PC-9 (cell line): Measurements from ENCODE around the gene NFIX. TPM values are rescaled to one million over a fixed set of nuclear protein-coding genes. Genes with fewer than 3 reads are reported as not detected.

Experiments used
- BruUV-seq: library from RNA; stranded (reverse); fragments of 400-500 nt; replicated peaks from 2 replicates; lab custom pipeline; 2021; lab: Mats Ljungman, UMichigan
- CTCF ChIA-PET: fragments of 300-600 bp; sonication (Branson Sonifier 250); formaldehyde crosslinking; loops from one replicate; lab custom pipeline; 2022; ENCODE audit warnings: antibody characterized with exemption; lab: Charles Lee
- POLR2A ChIA-PET: fragments of 300-600 bp; sonication (Branson Sonifier 250); formaldehyde crosslinking; loops from one replicate; lab custom pipeline; 2022; ENCODE audit warnings: antibody characterized with exemption; ENCODE audit not compliant: unreplicated experiment; lab: Charles Lee
- DNase-seq, 2 experiments: peaks; one replicate each; pipeline versions ENCODE4 v3.0.0 to v3.0.0-alpha.2; 2015 to 2022; ENCODE audit warnings: mixed read lengths in 1 of 2
- H2AFZ ChIP-seq: fragments of 200-600 bp; sonication (generic); 2 replicates; pipeline ENCODE4 v1.8.1; 2017; ENCODE audit warnings: antibody characterized with exemption
- H3F3A ChIP-seq: fragments of 200-600 bp; sonication (generic); 2 replicates; pipeline ENCODE4 v1.8.1; 2017; ENCODE audit warnings: antibody characterized with exemption, mild to moderate bottlenecking, low read depth; ENCODE audit not compliant: insufficient read depth
- H3K27ac ChIP-seq: fragments of 200-600 bp; sonication (generic); 2 replicates; pipeline ENCODE4 v1.6.1; 2016; ENCODE audit warnings: mixed run types
- H3K27me3 ChIP-seq: fragments of 200-600 bp; sonication (generic); 2 replicates; pipeline ENCODE4 v1.6.1; 2016; ENCODE audit warnings: low read depth, mixed run types; ENCODE audit not compliant: insufficient read depth
- H3K36me3 ChIP-seq: fragments of 200-600 bp; sonication (generic); 2 replicates; pipeline ENCODE4 v1.6.1; 2016; ENCODE audit warnings: low read depth, mixed run types
- H3K4me1 ChIP-seq: fragments of 200-600 bp; sonication (generic); replicated peaks from 2 replicates; pipeline ENCODE4 v1.6.1; 2016; ENCODE audit warnings: mixed run types; ENCODE audit not compliant: insufficient read depth
- H3K4me2 ChIP-seq: fragments of 200-600 bp; sonication (generic); 2 replicates; pipeline ENCODE4 v1.6.1; 2017; ENCODE audit warnings: mixed run types
- H3K4me3 ChIP-seq: fragments of 200-600 bp; sonication (generic); 2 replicates; pipeline ENCODE4 v1.6.1; 2016; ENCODE audit warnings: mixed run types
- H3K79me2 ChIP-seq: fragments of 200-600 bp; sonication (generic); 2 replicates; pipeline ENCODE4 v1.6.1; 2017; ENCODE audit warnings: low read depth, mixed run types
- H3K9me2 ChIP-seq: fragments of 200-600 bp; sonication (generic); 2 replicates; pipeline ENCODE4 v1.8.1; 2017; ENCODE audit warnings: mild to moderate bottlenecking; ENCODE audit not compliant: insufficient read depth
- H3K9me3 ChIP-seq: fragments of 200-600 bp; sonication (generic); 2 replicates; pipeline ENCODE4 v1.8.1; 2016; ENCODE audit warnings: low read depth; ENCODE audit not compliant: insufficient read depth
- H4K20me1 ChIP-seq: fragments of 200-600 bp; sonication (generic); 2 replicates; pipeline ENCODE4 v1.8.1; 2017; ENCODE audit not compliant: insufficient read depth
- EZH2 ChIP-seq: fragments of 200-600 bp; sonication (generic); IDR thresholded peaks from 2 replicates; pipeline ENCODE4 v1.8.0; 2017; ENCODE audit warnings: antibody characterized with exemption, low read depth
- intact Hi-C: fragments of 100-400 bp; cut with micrococcal nuclease; formaldehyde crosslinking; loops from one replicate; pipeline ENCODE4 v1.10.0; 2022; ENCODE audit not compliant: unreplicated experiment
- total RNA-seq: library from RNA; stranded (reverse); gene quantifications from 2 replicates; pipeline ENCODE4 v1.2.3, GENCODE V29; 2021
- TF ChIP-seq, protein P1 (sequence below): fragments of 200-600 bp; sonication (generic); conservative IDR thresholded peaks from 2 replicates; pipeline ENCODE4 v1.6.1; 2017; ENCODE audit warnings: mixed run types, antibody characterized with exemption, mild to moderate bottlenecking, moderate library complexity

NFIX gene
- total RNA-seq, 1 experiment from 2014 or later = 24.2 TPM

DNA sequence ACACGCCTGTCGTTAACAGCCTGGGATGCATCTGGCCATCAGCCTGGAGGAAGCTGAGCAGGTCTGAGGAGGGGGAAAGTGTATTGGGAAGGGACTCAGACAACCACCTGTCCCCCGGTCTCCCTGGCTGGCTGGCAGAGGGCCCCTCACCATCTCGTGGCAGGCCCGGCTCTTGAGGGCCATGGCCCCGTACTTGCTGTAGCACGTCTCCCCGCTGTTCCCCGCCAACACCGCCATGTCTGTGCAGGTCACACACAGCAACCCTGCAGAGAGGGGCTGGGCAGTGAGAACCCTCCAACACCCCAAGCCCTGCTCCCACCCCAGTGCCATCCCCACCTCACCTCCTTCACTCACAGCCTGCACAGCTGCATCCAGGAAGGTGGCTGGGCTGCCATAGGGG lies 117.3 kb downstream of the NFIX start:
- Histone ChIP-seq H3K4me1 (peaks cover 10% of the 10 kb centered on the region), H4K20me1 (0 out of 2 replicates have a peak, but pooled peaks cover 4% of the 10 kb centered on the region), H3K9me3 (no peaks in the 10 kb centered on the region), H3K27me3 (no peaks in the 10 kb centered on the region), H3K36me3 (peaks cover 19% of the 10 kb centered on the region; the same call in 1 of the 2 replicates), H3K79me2 (peaks cover 33% of the 10 kb centered on the region), H3K9me2 (no peaks in the 10 kb centered on the region), H3K27ac (no peak overlapping the region), H3F3A (peaks cover 25% of the 10 kb centered on the region; the same call in 1 of the 2 replicates), H3K4me3 (no peak overlapping the region), H3K4me2 (no peak overlapping the region), H2AFZ (no peak overlapping the region)
- ChIA-PET POLR2A (no interaction called here), CTCF (no interaction called here)
- TF ChIP-seq, protein P1, sequence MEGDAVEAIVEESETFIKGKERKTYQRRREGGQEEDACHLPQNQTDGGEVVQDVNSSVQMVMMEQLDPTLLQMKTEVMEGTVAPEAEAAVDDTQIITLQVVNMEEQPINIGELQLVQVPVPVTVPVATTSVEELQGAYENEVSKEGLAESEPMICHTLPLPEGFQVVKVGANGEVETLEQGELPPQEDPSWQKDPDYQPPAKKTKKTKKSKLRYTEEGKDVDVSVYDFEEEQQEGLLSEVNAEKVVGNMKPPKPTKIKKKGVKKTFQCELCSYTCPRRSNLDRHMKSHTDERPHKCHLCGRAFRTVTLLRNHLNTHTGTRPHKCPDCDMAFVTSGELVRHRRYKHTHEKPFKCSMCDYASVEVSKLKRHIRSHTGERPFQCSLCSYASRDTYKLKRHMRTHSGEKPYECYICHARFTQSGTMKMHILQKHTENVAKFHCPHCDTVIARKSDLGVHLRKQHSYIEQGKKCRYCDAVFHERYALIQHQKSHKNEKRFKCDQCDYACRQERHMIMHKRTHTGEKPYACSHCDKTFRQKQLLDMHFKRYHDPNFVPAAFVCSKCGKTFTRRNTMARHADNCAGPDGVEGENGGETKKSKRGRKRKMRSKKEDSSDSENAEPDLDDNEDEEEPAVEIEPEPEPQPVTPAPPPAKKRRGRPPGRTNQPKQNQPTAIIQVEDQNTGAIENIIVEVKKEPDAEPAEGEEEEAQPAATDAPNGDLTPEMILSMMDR = no peak
- no peak for TF ChIP-seq EZH2
- BruUV-seq = no TSS peak
- intact Hi-C loops = loop anchor here (10.0 kb wide), 1 partner anchor 152 kb away; no protein-coding TSS in a partner anchor
- DNase-seq = no peak

DNA sequence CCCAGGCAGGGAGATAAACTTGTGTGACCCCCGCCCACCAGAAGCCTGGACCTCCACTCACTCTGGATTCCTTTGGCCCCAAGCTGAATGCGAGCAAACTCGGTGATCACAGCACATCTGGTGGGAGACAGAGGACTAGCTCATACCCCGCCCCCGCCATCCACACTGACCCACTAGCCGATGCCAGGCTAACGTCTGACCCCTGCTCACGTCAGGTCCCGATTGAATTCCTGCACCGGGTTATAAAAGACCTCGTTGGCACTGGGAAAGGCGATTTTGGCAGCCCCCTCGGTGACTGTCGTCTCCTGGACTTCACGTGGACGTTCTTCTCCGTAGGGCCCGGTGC lies 120.6 kb downstream of the NFIX start:
- CTCF ChIA-PET = interaction anchor here (0.6 kb wide), 1 partner anchor 55 kb away, joined by 4 read pairs; no protein-coding TSS in a partner anchor
- TF ChIP-seq, protein P1 = no peak
- no peak for TF ChIP-seq EZH2

DNA sequence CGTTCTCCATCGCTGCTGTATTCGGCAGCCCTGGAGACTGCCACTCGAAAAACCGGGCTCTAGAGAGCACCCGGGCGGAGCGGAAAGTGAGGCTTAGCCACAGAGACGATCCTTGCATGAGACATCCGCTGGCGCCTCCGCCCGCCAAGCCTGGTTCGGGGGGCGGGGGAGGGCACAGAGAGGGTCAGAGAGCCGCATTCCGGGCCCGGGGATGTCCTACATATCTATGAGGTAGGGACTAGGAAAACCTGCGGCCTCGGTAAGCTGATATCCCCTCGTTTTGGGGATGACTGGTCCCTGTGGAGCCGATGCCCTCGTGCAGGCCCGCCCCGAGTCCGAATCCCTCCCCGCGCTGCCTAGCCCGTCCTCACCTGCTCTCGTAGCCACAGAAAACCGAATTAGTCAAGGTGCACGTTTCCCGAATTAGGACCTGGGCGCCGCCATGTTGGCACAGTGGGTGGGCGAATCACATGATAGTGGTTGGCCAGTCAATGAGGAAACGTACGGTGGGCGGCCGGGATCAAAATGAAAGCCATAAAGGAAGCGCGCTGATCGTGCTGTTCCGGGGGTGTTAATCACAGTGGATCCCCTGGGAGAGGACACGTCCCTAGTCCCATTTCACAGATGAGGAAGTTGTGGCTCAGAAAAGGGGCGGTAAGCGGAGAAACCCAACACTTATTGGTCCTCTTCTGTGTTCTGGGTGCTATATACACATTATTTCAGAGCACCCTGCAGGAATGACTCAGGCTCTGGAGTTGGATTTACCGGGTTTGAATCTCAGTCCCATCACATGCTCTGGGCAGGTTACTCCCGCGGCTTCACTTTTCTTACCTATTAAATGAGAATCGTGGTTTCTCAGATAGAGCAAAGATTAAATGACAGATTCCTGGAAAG lies 121.3 kb downstream of the NFIX start, which contains the start of gene TRMT1:
Gene TRMT1 (minus strand): TSS at position 459 of the 894 bp plus-strand sequence. CDS start 341 bp downstream, at position 118.
- peak; percentile 88 to 90 for DNase-seq
- no peaks in the 10 kb centered on the region for H3K9me3 ChIP-seq
- peaks cover 29% of the 10 kb centered on the region for H3K4me1 ChIP-seq
- BruUV-seq = TSS peak; percentile 43
- H3K27me3 ChIP-seq = no peaks in the 10 kb centered on the region
- intact Hi-C loops = loop anchor here (10.0 kb wide), 1 partner anchor 148 kb away; no protein-coding TSS in a partner anchor
- ChIA-PET CTCF (interaction anchor here (0.6 kb wide), 1 partner anchor 55 kb away, joined by 4 read pairs; no protein-coding TSS in a partner anchor), POLR2A (no interaction called here)
- peaks cover 23% of the 10 kb centered on the region; the same call in 1 of the 2 replicates for H3F3A ChIP-seq
- peak within 1 kb of the TSS; percentile 77 for H3K27ac ChIP-seq
- H4K20me1 ChIP-seq = peaks cover 27% of the 10 kb centered on the region
- H3K4me3 ChIP-seq = peak within 1 kb of the TSS; percentile 86
- H3K36me3 ChIP-seq = peaks cover 24% of the 10 kb centered on the region; the same call in 1 of the 2 replicates
- H2AFZ ChIP-seq = peak within 1 kb of the TSS; percentile 76
- H3K79me2 ChIP-seq = peaks cover 69% of the 10 kb centered on the region
- H3K9me2 ChIP-seq = no peaks in the 10 kb centered on the region
- TF ChIP-seq EZH2 = no peak
- TF ChIP-seq, protein P1 = no peak
- peak within 1 kb of the TSS; percentile 78 for H3K4me2 ChIP-seq

More for the DNA sequence above, 120.6 kb downstream of the NFIX start:
- Histone ChIP-seq H3K4me2 (peak overlapping the region; percentile 78), H3K4me3 (peak overlapping the region; percentile 86), H3K4me1 (peaks cover 29% of the 10 kb centered on the region), H3K27me3 (no peaks in the 10 kb centered on the region), H3K36me3 (peaks cover 24% of the 10 kb centered on the region; the same call in 1 of the 2 replicates), H3K27ac (peak overlapping the region; percentile 77), H2AFZ (peak overlapping the region; percentile 76), H4K20me1 (peaks cover 20% of the 10 kb centered on the region), H3K9me2 (no peaks in the 10 kb centered on the region), H3K9me3 (no peaks in the 10 kb centered on the region), H3F3A (peaks cover 23% of the 10 kb centered on the region; the same call in 1 of the 2 replicates), H3K79me2 (peaks cover 63% of the 10 kb centered on the region)
- intact Hi-C loops = loop anchor here (10.0 kb wide), 1 partner anchor 149 kb away; no protein-coding TSS in a partner anchor
- DNase-seq = no peak
- POLR2A ChIA-PET = no interaction called here
- BruUV-seq = no TSS peak
